ENCODE results near the gene FDXR.

Gene FDXR

DNA sequence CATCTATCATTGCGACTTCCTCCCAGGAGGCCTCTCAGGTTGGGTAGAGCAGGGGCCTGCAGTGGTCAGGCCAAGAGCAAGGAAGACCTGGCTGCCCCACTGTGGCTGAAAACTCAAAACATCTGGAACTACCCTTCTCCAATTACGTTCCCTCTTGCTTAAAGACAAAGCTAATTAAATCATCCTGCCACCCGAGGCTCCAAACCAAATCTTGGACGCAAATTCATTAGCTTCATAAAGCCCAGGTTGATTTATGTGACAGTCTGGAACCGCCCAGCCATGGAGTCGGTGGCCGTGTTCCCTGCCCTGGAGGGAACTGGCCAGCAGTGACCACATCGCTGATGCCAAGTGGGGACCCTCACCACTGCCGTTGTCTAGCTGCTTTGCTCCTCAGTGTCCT is 34.5 kb downstream of the FDXR start:
- H3K27me3 Mint-ChIP-seq, result peaks cover 29% of the 10 kb centered on the region
- peaks cover 13% of the 10 kb centered on the region for H3K4me1 Mint-ChIP-seq
- no peak overlapping the region for H3K27ac Mint-ChIP-seq
- peaks cover 4% of the 10 kb centered on the region for H3K36me3 Mint-ChIP-seq
- no peak overlapping the region for H3K4me3 Mint-ChIP-seq
- CTCF ChIA-PET, result interaction anchor here (1.6 to 2.7 kb wide), 2 partner anchors 24 to 47 kb away, joined by 5 to 10 read pairs; no protein-coding TSS in a partner anchor
- no peak for DNase-seq
- no peaks in the 10 kb centered on the region for H3K9me3 Mint-ChIP-seq

DNA sequence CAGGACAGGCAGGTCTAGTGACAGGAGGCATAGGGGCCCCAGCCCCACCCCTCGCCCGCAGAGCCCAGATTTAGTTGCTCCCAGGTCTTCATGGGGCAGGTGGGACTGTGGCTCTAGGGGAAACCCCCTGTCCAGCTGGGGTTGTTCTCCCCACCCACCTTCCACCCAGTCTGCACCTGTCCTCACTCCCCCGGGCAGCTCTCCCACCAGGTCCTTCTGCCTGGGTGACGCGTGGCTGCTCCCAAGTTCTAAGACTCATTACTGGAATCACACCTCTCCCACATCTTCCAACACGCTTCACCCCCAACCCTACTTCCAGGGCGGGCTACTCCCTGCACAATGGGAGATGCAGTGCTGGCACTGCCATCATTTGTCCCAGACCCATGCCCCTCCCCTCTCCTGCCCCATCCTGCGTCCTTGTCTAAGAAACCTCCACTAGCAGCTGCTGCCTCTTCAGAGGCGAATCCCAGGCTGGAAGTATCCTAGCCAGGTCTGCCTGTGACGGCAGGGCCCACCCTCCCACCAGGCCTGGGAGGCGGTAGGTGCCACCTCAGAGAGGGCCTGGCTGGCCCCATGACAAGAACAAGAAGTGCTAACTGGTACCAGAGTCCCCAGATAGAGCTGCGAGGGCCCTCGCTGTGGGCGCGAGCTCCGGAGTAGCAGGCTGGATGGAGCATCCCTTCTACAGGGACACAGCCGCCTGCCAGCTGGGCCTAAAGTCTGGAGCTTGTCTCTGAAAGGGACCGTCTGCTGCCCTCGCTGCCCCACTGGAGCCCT is 35.9 kb downstream of the FDXR start:
- Mint-ChIP-seq H3K27ac (no peak overlapping the region), H3K4me3 (no peak overlapping the region), H3K9me3 (no peaks in the 10 kb centered on the region), H3K4me1 (peaks cover 11% of the 10 kb centered on the region), H3K27me3 (peaks cover 16% of the 10 kb centered on the region), H3K36me3 (peaks cover 4% of the 10 kb centered on the region)
- CTCF ChIA-PET, result no interaction called here
- DNase-seq, result no peak

DNA sequence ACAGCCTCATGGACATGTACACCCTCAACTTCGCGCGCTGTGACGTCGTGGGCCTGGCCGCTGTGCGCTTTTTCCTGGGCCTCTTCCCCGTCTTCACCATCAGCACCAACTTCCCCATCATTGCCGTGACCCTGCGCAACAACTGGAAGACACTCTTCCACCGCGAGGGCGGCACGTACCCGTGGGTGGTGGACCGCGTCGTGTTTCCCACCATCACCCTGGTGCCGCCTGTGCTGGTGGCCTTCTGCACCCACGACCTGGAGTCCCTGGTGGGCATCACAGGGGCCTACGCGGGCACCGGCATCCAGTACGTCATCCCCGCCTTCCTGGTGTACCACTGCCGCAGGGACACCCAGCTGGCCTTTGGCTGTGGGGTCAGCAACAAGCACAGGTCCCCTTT is 36.6 kb downstream of the FDXR start:
- Mint-ChIP-seq H3K36me3 (peaks cover 2% of the 10 kb centered on the region), H3K9me3 (no peaks in the 10 kb centered on the region), H3K4me3 (no peak overlapping the region), H3K27me3 (peaks cover 9% of the 10 kb centered on the region), H3K4me1 (peaks cover 8% of the 10 kb centered on the region), H3K27ac (no peak overlapping the region)
- no peak for DNase-seq
- CTCF ChIA-PET, result no interaction called here

DNA sequence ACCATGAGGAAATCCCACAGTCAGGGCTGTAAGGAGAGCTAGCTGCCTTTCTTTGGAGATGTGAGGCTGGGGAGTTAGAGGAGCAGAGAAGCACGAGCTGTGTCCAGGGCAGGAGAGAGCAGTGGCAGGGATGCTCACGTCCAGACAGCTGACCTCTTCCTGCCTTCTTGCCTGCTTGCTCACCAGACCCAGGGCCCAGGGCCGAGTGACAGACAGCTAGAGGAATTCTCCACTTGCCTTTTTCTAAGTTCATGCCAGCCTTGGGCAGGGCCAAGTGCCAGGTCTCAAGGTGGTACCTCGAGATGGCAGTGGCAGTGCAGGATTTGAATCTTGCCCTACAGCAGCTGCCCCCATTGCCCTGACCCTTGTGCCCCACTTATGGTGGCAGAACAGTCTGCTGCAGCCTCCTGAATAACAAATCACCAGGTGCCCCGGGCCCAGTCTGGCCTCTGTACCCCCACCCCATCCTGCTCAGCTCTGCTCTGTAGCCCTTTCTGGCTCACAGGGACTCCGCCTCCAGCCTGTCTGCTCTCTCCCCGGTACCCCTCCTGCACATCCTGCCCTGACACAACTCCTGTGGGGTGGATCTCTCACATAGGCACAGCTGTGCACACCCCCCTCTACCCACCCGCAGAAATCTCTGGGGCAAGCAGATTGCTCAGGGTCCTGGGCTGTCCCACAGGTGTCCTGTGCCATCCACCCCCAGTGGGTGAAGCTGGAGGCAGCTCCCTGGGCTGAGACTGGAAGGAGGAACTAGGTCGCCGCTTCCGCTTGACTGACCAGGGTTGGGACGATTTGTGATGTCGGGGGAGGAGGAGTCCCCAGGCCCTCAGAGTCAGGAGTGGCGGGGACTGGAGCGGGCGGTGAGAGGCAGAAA is 39.1 kb downstream of the FDXR start:
- H3K36me3 Mint-ChIP-seq, result peaks cover 6% of the 10 kb centered on the region
- no peak overlapping the region for H3K4me3 Mint-ChIP-seq
- CTCF ChIA-PET, result interaction anchor here (0.9 to 1.1 kb wide), 3 partner anchors 9 to 42 kb away, joined by 3 read pairs; no protein-coding TSS in a partner anchor
- H3K27ac Mint-ChIP-seq, result no peak overlapping the region
- no peaks in the 10 kb centered on the region for H3K27me3 Mint-ChIP-seq
- DNase-seq, result no peak
- no peaks in the 10 kb centered on the region for H3K9me3 Mint-ChIP-seq
- H3K4me1 Mint-ChIP-seq, result no peaks in the 10 kb centered on the region

DNA sequence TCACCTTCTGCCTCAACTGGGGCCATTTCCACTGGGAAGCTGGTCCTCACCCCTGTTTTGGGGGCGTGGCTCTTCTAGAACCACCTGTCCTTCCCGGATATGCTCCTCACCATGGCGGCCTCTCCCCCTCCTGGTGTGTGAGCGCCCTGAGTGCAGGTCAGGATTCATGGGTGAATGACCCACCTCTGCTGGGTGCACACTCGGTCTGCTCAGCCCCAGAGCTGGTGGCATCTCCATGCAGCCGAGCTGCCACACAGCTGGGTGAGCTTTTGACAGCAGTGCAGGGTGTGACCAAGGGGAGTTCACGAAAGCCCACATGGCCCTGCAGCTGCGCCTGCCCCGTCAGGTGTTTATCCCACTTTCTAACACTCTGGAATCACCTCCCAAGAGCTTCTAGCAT is 40.4 kb downstream of the FDXR start:
- Mint-ChIP-seq H3K4me3 (no peak overlapping the region), H3K4me1 (no peaks in the 10 kb centered on the region), H3K27ac (no peak overlapping the region), H3K9me3 (no peaks in the 10 kb centered on the region), H3K36me3 (peaks cover 6% of the 10 kb centered on the region), H3K27me3 (no peaks in the 10 kb centered on the region)
- DNase-seq, result no peak
- CTCF ChIA-PET, result interaction anchor here (1.0 kb wide), 1 partner anchor 41 kb away, joined by 3 read pairs; no protein-coding TSS in a partner anchor

DNA sequence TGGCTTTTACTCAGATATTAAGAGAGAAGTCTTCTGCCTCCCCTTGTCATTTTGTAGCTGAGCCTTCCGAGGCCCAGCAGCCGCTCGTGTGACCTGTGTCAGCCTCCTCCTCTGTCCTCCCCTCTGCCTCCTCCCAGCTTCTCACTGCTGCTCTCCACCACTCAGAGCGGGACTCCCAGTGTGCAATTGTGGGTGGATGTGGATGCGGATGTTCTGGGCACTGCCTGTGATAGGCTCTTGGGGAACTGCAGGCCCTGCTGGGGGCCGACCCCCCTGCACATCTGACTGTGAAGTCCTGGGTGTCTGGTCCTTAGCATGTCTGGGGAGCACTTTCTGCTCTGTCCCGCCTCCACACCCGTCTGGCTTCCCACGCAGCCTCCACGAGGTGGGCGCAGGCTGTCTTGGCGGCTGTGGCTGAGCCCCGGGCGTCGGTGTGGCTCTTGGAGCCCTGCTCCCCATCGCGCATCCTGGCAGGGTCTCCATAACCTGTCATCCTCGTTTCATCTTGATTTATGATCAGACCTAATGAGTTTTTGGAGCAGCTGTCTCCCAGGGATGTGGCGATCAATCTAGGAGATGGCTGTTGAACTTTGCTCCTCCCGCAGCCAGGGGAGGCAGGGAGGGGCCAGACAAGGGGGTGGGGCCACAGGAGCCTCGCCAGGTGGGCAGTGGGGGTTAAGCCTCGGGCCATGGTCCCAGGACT is 41.2 kb downstream of the FDXR start:
- Mint-ChIP-seq H3K27ac (no peak overlapping the region), H3K4me3 (no peak overlapping the region), H3K9me3 (no peaks in the 10 kb centered on the region), H3K36me3 (peaks cover 6% of the 10 kb centered on the region), H3K27me3 (no peaks in the 10 kb centered on the region), H3K4me1 (no peaks in the 10 kb centered on the region)
- CTCF ChIA-PET, result no interaction called here
- DNase-seq, result no peak

DNA sequence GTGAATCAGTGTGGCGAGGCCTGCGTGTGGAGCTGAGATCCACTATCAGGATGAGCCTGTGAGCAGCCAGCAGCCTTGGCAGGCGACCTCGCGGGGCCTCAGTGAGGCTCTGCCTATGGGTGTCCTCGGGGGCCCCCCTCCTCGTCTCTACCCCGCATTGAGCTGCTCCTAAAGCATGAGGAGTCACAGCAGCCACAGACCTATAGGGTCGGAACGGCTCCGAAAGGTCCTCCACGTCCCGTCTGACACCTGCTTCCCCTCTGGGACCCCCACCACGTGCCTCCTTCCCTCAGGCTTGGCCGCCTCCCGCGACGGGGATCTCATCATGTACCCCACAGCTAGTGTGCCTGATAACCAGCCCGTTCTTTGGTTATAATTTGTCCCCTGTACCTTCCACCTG is 41.9 kb downstream of the FDXR start:
- Mint-ChIP-seq H3K36me3 (peaks cover 6% of the 10 kb centered on the region), H3K4me3 (no peak overlapping the region), H3K4me1 (no peaks in the 10 kb centered on the region), H3K9me3 (no peaks in the 10 kb centered on the region), H3K27ac (no peak overlapping the region), H3K27me3 (no peaks in the 10 kb centered on the region)
- no peak for DNase-seq
- CTCF ChIA-PET, result no interaction called here

DNA sequence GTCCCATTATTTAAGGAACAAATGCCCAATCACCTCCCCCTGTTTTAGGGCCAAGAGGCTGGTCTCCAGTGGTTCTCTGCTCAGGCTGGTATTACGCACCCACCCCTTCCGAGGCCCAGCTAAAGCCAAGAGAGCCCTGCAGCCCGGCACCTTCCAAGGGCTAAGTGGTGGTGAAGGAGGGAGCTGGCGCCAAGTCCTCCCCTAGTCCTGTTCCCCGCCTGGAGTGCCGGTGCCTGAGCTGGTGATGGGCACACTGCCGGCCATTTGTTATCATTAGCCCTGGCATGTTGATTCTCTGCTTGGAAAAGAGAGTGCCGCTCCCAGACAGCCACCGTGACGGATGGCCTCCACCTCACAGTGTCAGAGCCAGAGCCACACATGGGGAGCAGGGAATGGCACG is 45.0 kb downstream of the FDXR start:
- Mint-ChIP-seq H3K27ac (no peak overlapping the region), H3K9me3 (no peaks in the 10 kb centered on the region), H3K4me1 (no peaks in the 10 kb centered on the region), H3K4me3 (no peak overlapping the region), H3K27me3 (no peaks in the 10 kb centered on the region), H3K36me3 (peaks cover 3% of the 10 kb centered on the region)
- DNase-seq, result no peak
- CTCF ChIA-PET, result interaction anchor here (1.2 kb wide), 1 partner anchor 35 kb away, joined by 4 read pairs; no protein-coding TSS in a partner anchor

DNA sequence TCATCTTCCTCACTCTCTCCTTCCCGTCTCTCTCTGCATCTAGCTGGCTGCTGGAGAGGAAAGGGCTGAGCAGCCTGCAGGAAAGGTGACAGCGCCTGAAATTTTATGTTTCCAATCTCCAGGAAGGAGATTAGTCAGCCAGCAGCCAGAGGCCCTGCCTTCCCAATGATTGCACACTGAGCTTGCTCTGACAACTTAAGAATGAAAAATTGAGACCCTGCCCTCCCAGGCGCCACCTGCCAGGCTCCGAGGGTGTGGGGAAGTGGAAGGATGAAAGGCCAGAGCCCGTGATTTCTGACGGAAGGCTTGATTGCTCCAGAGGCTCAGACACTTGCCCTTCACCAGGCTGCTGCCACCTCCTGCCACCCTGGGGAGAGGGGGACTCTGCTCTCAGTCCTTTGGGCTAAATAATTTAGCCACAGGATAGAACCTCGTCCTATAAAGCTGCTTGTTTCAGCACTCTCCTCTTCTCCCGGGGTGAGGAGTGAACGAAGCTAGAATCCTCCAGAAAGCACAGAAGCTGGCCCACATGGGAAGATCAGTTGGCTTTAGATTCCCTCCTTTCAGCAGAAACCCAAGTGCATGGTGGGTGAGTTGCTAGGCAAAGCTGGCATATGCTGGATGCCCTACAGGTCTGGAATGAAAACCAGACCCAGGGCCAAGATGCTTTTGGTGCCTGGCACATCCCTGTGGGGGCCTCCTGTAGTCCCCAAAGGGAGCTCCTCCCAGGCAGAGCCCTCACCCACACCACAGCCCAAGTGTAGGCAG is 46.7 kb downstream of the FDXR start:
- no peaks in the 10 kb centered on the region for H3K27me3 Mint-ChIP-seq
- no peaks in the 10 kb centered on the region for H3K9me3 Mint-ChIP-seq
- H3K4me1 Mint-ChIP-seq, result no peaks in the 10 kb centered on the region
- no peak overlapping the region for H3K4me3 Mint-ChIP-seq
- H3K36me3 Mint-ChIP-seq, result peaks cover 3% of the 10 kb centered on the region
- H3K27ac Mint-ChIP-seq, result no peak overlapping the region
- CTCF ChIA-PET, result interaction anchor here (1.0 to 1.2 kb wide), 2 partner anchors 37 to 132 kb away, joined by 4 read pairs; no protein-coding TSS in a partner anchor
- DNase-seq, result no peak

DNA sequence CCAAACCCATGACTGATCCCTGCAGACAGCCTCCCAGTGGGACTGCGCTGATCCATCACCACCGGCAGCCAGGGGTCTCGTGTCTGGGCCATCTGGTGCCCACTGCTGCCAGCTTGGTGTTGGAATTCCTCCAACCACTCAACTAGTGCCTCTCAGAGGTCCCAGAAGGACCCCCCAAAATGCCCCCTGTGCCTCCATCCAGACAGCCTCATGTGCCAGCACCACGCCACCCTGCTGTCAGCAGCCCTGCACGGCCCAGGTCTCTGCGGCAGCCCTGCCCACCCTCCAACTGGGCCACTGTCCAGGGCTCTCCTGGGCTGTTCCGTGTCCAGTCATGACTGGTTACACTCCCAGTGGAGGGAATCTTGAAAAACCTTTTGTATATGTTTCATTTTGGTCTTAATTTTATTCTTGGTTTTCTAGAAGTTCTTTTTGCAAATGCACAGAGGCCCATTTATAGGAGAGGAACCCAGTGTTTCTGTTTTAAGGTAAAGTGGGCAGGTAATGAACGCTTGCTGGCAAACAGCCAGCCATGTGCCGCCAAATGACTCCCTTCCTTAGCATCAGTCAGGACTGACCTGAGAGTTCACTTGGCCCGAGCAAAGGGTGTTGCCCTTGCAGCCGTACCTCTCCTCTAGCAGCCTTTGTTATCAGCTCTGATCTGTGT is 47.7 kb downstream of the FDXR start:
- no peak for DNase-seq
- CTCF ChIA-PET, result interaction anchor here (0.6 to 0.8 kb wide), 2 partner anchors 9 to 81 kb away, joined by 3 read pairs; no protein-coding TSS in a partner anchor
- H3K9me3 Mint-ChIP-seq, result no peaks in the 10 kb centered on the region
- no peak overlapping the region for H3K27ac Mint-ChIP-seq
- H3K4me1 Mint-ChIP-seq, result no peaks in the 10 kb centered on the region
- peaks cover 2% of the 10 kb centered on the region for H3K36me3 Mint-ChIP-seq
- no peaks in the 10 kb centered on the region for H3K27me3 Mint-ChIP-seq
- no peak overlapping the region for H3K4me3 Mint-ChIP-seq

DNA sequence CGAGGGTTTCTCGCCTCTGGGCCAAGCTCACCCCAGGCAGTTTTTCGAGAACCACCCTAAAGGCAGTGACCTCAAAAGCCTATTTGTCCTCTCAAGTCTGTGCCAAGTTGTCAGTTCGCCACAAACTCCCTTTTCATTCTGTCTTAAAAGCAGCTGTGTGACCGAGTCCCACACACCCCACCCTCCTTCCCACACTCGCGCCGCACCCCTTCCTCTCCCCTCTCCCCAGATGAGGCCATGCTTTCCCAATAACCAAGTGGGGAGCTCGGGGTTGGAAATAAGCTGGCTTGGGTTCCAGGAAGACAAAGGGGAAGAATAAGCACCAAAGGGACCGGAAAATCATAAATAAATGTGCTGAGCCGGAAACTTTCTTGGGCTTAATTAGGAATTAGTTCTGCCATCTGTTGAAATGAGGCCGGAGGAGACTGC is 49.8 kb downstream of the FDXR start:
- peaks cover 10% of the 10 kb centered on the region for H3K36me3 Mint-ChIP-seq
- CTCF ChIA-PET, result no interaction called here

DNA sequence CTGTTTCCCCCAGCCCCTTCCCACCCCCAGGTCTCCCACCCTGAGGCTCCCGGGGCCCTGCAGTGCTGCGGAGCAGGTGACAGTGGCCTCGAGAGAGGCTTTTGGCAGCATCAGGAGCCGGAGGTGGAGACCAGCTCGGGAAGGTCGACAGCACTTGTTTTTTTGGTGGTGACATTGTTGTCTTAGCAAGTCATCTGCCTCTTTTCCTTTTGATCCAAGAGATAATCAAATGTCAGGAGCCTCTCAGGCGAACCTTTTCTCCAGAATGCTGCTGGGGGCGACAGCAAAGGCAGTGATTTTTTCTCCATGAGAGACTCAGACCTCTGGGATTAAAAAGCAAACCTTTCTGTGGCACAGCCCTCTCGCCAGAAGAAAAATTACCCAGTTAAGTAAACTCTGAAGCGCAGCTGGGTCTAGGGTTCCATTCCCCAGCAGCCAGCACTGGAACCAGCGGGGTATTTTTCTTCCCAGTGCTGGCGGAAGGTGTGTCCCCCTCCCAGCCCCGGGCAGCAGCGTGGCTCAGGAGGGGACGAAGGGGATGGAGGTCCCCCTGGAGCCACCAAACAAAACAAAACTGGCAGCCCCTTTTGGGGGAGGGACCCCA is 50.4 kb downstream of the FDXR start:
- peaks cover 10% of the 10 kb centered on the region for H3K36me3 Mint-ChIP-seq
- H3K27me3 Mint-ChIP-seq, result no peaks in the 10 kb centered on the region
- H3K9me3 Mint-ChIP-seq, result no peaks in the 10 kb centered on the region
- H3K27ac Mint-ChIP-seq, result no peak overlapping the region
- no peaks in the 10 kb centered on the region for H3K4me1 Mint-ChIP-seq
- CTCF ChIA-PET, result no interaction called here
- no peak for DNase-seq
- no peak overlapping the region for H3K4me3 Mint-ChIP-seq

More for the DNA sequence above, 49.8 kb downstream of the FDXR start:
- H3K9me3 Mint-ChIP-seq, result no peaks in the 10 kb centered on the region
- H3K4me3 Mint-ChIP-seq, result no peak overlapping the region
- no peak for DNase-seq
- no peaks in the 10 kb centered on the region for H3K27me3 Mint-ChIP-seq
- H3K27ac Mint-ChIP-seq, result no peak overlapping the region
- no peaks in the 10 kb centered on the region for H3K4me1 Mint-ChIP-seq

Data from activated naive CD4-positive, alpha-beta T cell treated with anti-CD3 and anti-CD28 coated beads, Interleukin-2, amount 10 ng/mL, durations not matched to agents 7 days and 5 days (primary cell).